Body of pancreas (tissue), 4 donors: ENCODE results near the gene CACNA1C. TPM values are rescaled to one million over a fixed set of nuclear protein-coding genes. Genes with fewer than 3 reads are reported as not detected.
A peak's percentile ranks its signal among the peaks of the same experiment; 100 is the strongest.

Source experiments
- ATAC-seq: fragments of 150-250 bp; one replicate; pipeline ENCODE4 v1.9.1; 2016
- DNase-seq, 4 donors: peaks; one replicate each; pipeline ENCODE4 v3.0.0-alpha.2; 2019
- H3K27ac ChIP-seq, 4 donors: fragments of 200-600 bp; sonication (generic); 1 replicate in 3 of 4; 2 replicates in 1 of 4; pipeline versions ENCODE4 v1.5.1 to v1.6.1; 2016 to 2019; ENCODE audit warnings: mild to moderate bottlenecking in 1 of 4, mixed read lengths in 1 of 4, moderate library complexity in 1 of 4
- H3K27me3 ChIP-seq, 2 donors: fragments of 200-600 bp; sonication (generic); one replicate each; pipeline ENCODE4 v1.6.0; 2016; ENCODE audit warnings: mild to moderate bottlenecking in 1 of 2
- H3K36me3 ChIP-seq, 2 donors: fragments of 200-600 bp; sonication (generic); replicated peaks in 1 of 2; 2 replicates each; pipeline ENCODE4 v1.5.1; 2016; ENCODE audit warnings: low read depth in 2 of 2; ENCODE audit not compliant: insufficient read depth in 1 of 2
- H3K4me1 ChIP-seq: fragments of 200-600 bp; sonication (generic); one replicate; pipeline ENCODE4 v1.6.0; 2016
- H3K4me3 ChIP-seq, 2 donors: fragments of 200-600 bp; sonication (generic); 1 replicate in 1 of 2; 2 replicates in 1 of 2; pipeline ENCODE4 v1.5.1; 2016 to 2019
- H3K9me3 ChIP-seq, 3 donors: fragments of 200-600 bp; sonication (generic); 1 replicate in 2 of 3; 2 replicates in 1 of 3; pipeline ENCODE4 v1.5.1; 2016
- POLR2A ChIP-seq, 3 donors: fragments of 450-650 bp; IDR thresholded peaks; one replicate each; pipeline ENCODE4 v1.6.1; 2016; ENCODE audit warnings: antibody characterized with exemption in 3 of 3, mild to moderate bottlenecking in 2 of 3
- WGBS, 2 donors: methylation state at CpG; one replicate each; pipeline ENCODE4 v1.1.5; 2017; 5-methylcytosine and 5-hydroxymethylcytosine counted together
- intact Hi-C: fragments of 100-400 bp; cut with DNase I; formaldehyde crosslinking; loops from one replicate; pipeline ENCODE4 v1.15.1; 2023
- total RNA-seq, 2 donors: library from RNA; depleted of rRNA; stranded (reverse); fragments of >200 nt; gene quantifications; one replicate each; pipeline ENCODE4 v1.1.0, GENCODE V29; 2016
- TF ChIP-seq, protein P1 (sequence below), 7 experiments: fragments of 450-650 bp in 4 of 7; fragments of 200-600 bp in 3 of 7; sonication (generic) in 3 of 7; IDR thresholded peaks; one replicate each; pipeline ENCODE4 v1.5.1; 2016 to 2019; ENCODE audit warnings: antibody characterized with exemption in 7 of 7

CACNA1C gene
- total RNA-seq, 2 donors from 2014 or later, result 2.3 to 4.4 TPM

DNA sequence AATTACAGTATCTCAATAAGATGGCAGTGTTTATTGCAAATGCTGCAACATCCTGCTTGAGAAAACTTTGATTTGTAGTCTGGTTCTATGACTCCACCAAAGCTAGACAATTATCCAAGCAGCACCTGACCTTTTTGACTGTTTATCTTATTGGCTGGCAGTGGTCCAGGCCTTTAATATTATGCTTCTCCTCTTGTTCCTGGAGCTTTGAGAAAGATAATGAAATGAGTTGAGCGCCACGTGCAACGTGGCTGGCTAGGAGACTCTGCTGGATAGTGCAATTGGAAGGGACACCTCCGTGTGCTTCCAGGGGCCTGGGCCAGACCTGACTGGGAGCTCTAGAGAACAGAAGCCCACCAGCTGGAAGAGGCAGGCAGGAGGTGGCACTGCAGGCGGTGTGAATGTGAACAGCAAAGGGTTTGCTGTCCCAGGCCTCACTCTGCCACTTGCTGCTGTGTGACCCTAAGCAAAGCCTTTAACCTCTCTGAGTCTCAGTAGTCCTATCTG is 349.3 kb downstream of the CACNA1C start:
- Histone ChIP-seq H3K36me3 (no peaks in the 10 kb centered on the region), H3K4me3 (no peak overlapping the region), H3K9me3 (no peaks in the 10 kb centered on the region), H3K27ac (no peak overlapping the region), H3K27me3 (no peaks in the 10 kb centered on the region), H3K4me1 (no peaks in the 10 kb centered on the region)
- no peak for ATAC-seq
- peak in 1 of 4 donors; percentile 7 for DNase-seq
- intact Hi-C loops, result no loop called here
- WGBS, 2 donors, result 53 to 63% methylated on average over 5 of the region's 5 CpGs
- TF ChIP-seq POLR2A (IDR thresholded peaks at IDR 0.05), result no peak
- TF ChIP-seq, protein P1, sequence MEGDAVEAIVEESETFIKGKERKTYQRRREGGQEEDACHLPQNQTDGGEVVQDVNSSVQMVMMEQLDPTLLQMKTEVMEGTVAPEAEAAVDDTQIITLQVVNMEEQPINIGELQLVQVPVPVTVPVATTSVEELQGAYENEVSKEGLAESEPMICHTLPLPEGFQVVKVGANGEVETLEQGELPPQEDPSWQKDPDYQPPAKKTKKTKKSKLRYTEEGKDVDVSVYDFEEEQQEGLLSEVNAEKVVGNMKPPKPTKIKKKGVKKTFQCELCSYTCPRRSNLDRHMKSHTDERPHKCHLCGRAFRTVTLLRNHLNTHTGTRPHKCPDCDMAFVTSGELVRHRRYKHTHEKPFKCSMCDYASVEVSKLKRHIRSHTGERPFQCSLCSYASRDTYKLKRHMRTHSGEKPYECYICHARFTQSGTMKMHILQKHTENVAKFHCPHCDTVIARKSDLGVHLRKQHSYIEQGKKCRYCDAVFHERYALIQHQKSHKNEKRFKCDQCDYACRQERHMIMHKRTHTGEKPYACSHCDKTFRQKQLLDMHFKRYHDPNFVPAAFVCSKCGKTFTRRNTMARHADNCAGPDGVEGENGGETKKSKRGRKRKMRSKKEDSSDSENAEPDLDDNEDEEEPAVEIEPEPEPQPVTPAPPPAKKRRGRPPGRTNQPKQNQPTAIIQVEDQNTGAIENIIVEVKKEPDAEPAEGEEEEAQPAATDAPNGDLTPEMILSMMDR (IDR thresholded peaks at IDR 0.05), result no peak

DNA sequence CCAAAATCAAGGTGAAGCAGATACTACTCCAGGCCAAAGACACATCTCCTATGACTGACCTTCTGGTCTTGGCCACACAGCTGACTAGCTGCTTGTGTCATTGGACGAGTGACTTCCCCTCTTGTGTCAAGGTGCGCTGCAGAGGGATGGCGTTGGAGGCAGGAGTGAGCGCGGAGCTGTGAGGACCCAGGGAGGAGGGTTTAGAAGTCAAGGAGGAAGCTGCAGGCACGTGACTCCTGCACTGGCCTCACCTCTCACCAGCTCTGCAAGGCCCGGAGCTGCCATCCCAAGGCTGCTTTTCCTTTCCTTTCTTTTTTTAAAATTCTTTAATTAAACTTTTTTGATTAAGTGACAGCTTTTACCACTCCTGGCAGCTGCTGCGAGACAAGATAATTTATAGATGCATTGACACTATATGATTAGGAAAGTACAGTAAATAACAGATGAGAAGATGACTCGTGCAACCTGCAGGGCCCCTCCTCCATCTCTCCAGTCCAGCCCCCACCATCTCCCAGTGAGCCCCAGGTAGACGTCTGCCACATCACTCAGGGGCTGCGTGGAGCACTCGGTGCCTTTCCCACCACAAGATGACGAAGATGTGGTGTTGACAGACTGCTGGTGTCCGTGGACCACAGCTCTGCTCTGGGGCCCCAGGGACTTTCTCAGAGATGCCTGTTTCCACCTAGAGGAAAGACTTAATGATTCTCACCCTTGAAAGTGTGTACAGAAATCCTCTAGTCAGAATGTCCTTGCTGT is 350.6 kb downstream of the CACNA1C start:
- 66 to 74% methylated on average over 14 of the region's 14 CpGs for whole genome bisulfite sequencing, 2 donors
- H3K27me3 ChIP-seq, result no peaks in the 10 kb centered on the region
- no peak for ATAC-seq

DNA sequence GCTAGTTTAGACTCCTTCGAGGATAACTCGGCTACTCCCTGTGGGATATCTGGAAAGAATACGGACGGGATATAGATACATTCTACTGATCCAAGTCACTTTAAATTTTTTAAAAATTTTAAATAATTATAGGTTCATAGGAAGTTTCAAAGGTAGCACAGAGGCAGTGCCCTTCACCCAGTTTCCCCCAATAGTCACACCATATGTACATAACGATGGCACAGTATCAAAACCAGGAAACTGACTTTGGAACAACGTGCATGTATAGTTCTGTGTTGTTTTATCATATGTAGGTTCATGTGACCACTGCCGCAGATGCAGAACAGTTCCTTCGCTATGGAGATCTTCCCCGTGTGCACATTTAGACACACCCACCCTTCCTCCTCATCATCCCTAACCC is 352.3 kb downstream of the CACNA1C start:
- H3K27me3 ChIP-seq, result no peaks in the 10 kb centered on the region
- H3K4me3 ChIP-seq, result no peak overlapping the region
- H3K27ac ChIP-seq, result no peak overlapping the region
- intact Hi-C loops, result no loop called here
- H3K36me3 ChIP-seq, result no peaks in the 10 kb centered on the region
- DNase-seq (no peak), ATAC-seq (no peak)
- WGBS, 2 donors, result 67 to 69% methylated on average over 9 of the region's 9 CpGs
- no peaks in the 10 kb centered on the region for H3K4me1 ChIP-seq
- no peaks in the 10 kb centered on the region for H3K9me3 ChIP-seq
- TF ChIP-seq, protein P1 (IDR thresholded peaks at IDR 0.05), result no peak
- TF ChIP-seq POLR2A (IDR thresholded peaks at IDR 0.05), result no peak

More for the DNA sequence above, 350.6 kb downstream of the CACNA1C start:
- Histone ChIP-seq H3K27ac (no peak overlapping the region), H3K36me3 (no peaks in the 10 kb centered on the region), H3K4me3 (no peak overlapping the region), H3K9me3 (no peaks in the 10 kb centered on the region), H3K4me1 (no peaks in the 10 kb centered on the region)
- intact Hi-C loops, result no loop called here
- TF ChIP-seq, protein P1 (IDR thresholded peaks at IDR 0.05), result no peak
- TF ChIP-seq POLR2A (IDR thresholded peaks at IDR 0.05), result no peak
- DNase-seq, result no peak

DNA sequence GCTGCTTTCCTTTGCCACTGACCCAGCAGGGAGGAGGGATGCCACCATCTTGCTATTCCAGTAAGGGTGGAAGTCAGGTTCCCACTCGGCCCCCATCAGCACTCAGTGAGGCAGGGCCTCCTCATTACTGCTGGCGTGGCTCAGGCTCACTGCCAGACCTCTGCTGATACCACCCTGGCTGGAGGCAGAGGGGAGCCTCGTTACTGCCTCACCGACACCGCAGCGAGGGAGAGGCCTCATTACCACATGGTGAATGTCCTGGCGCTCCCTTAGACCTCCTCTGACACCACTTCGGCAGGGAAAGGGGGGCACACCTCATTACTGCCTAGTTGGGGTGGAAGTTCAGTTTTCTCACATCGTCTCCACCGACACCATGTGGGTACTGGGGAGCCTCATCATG is 354.1 kb downstream of the CACNA1C start:
- no peak for DNase-seq

More for the DNA sequence above, 354.1 kb downstream of the CACNA1C start:
- WGBS, 2 donors, result 75 to 80% methylated on average over 5 to 10 of the region's 10 CpGs
- no peak for TF ChIP-seq POLR2A (IDR thresholded peaks at IDR 0.05)
- TF ChIP-seq, protein P1 (IDR thresholded peaks at IDR 0.05), result no peak
- H3K4me1 ChIP-seq, result no peaks in the 10 kb centered on the region
- ATAC-seq, result no peak
- H3K27ac ChIP-seq, result no peak overlapping the region
- no peak overlapping the region for H3K4me3 ChIP-seq
- H3K27me3 ChIP-seq, result no peaks in the 10 kb centered on the region
- H3K36me3 ChIP-seq, result no peaks in the 10 kb centered on the region
- no peaks in the 10 kb centered on the region for H3K9me3 ChIP-seq
- intact Hi-C loops, result no loop called here
